ENCODE measurements around the gene POU3F3. TPM values are rescaled to one million over a fixed set of nuclear protein-coding genes. Genes with fewer than 3 reads are reported as not detected.

The POU3F3 gene
- not detected for total RNA-seq

DNA sequence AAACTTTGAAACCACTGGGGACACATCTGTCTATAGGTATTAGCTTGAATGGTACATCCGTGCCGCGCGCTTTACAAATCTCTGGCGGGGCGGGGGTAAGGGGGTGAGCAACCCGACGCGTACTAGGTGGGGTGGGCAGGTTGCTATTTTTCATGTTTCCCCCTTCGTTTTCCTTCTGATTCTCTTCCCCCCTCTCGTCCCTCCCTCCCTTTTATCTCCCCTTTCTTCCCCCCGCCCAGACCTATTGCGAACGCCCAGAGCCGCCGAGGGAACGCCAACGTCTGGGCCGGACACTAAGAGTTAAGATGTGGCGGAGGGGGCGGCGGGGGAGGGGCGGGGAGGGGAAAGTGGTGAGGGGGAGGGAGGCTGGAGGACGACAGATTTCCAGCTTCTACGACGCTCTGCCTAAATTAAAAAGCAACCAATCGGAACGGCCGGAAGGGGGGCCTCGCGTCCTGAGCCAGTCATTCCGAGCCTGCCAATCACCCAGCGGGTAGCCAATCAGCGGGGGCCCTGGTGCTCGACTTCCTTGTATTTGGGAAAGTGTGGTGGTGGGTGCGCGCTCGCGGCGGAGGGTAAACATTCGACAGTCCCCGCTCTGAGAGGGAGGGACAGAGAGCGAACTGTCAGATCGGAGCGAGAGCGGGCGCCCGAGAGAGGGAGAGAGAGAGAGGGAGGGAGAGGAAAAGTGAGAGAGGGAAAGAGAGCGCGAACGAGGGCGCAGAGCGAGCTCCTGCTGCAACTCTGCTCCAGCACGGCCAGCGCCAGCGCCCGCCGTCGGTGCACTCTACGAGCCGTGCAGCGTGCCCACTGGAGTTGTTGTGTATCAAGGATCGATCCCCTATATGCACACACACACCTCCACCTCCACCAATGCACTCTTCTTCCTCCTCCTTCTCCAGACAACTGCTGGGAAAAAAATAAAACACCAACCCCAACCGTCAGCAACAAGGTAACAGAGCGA, at the start of gene POU3F3:
TSS of gene POU3F3 (plus strand) at position 582 of the 964 bp plus-strand sequence. CDS start 1,396 bp downstream, outside the sequence.
- no peak for DNase-seq (ENCODE audit: low spot score)

DNA sequence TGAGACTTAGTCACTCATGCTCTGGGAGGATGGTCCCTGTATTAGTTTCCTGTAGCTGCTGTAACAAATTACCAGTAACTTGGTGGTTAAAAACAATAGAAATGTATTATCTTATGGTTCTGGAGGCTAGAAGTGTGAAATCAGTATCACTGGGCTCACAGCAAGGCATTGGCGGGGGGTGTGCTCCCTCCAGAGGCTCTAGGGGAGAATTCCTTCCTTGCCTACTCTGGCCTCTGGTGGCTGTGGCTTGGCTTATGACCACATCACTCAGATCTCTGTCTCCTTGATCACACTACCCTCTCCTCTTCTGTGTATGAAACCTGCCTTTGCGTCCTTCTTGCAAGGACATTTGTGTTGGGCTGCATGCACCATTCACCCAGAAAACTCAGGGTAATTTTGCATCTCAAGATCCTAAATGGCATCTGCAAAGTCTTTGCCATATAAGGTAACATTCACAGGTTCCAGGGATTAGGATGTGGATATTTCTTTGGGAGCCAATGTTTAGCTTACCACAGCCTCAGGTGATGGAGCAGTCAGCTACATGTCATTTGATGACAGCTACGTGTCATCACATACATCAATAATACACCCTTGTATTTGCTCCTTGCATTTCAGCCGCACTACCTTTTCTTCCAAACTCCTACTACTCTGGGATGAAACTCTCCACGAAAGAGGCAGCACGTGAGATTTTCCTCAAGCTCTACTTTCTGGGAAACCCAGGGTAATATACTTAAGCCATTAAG, 49.6 kb upstream of the POU3F3 start:
- no peak for DNase-seq (ENCODE audit: low spot score)

DNA sequence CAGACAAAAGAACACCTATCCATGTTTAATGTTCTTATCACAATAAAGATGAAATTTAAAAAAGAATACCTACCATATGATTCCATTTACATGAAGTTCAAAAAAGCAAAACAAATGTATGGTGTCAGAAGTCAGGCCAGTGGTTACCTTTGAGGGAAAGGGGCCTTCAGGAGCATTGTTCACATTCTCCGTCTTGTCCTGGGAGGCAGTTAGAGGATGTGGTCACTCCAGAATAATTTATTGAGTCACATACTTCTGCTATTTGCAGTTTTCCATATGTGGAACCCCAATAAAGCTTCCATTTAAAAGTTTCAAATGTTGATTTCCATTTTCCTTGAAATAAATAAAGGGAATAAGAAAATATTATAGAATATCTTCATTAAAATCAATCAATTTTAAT, 41.6 kb upstream of the POU3F3 start:
- no peak for DNase-seq (ENCODE audit: low spot score)

DNA sequence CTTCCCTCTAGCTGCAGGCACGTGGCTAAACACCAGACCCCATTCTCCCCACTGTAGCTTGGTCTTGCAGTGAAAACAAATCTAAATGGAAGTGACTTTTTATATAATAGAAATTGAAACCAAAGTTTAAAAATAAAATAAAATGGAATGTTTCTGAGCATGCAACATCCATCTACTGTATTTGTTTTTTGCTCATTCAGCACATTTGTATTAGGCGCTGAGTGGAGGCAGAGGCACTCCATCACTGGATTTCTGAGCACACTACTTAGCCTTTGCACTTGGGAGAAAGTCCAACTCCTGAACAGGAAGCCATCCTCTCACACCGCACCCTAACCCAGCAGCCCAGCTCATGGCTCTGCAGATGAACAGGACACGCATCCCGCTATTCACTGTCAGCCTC, 37.8 kb upstream of the POU3F3 start:
- DNase-seq (ENCODE audit: low spot score) = no peak

DNA sequence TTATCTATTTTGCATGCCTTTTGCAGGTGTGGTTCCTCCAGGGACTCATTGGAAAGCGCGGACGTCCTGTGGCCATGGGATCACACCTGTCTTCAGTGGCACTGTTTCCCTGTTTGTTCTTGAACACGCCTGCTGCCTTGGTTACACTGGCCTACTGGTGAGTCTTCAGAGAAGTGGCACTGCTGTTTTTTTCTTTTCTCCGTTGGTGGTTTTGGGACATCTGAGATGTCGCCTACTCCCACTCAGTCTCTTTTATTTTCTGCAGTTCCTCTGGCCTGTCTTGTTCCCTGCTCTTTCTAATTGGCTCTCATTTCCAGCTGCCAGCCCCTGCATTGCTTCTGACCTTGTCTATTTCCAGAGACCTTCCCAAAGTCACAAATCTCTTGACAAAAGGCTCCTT, 35.7 kb upstream of the POU3F3 start:
- no peak for DNase-seq (ENCODE audit: low spot score)

DNA sequence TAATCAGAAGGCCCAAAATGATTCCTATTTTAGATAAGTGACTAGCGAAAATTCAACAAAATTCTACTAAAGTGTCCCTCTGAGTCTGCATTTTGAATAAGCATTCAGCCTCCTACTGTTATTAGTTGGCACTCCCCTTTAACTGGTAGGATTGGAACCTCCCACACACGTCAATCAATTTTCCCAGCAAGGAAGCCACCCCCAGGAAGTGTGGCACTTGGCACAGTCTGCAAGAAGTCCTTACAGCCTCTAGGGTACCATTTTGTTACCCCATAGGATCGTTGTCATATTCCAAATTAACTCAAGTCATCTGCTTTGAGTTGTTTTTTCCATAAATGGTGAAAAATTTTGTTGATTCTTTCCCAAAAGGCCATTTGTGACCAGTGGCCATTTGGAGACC, 33.8 kb upstream of the POU3F3 start:
- no peak for DNase-seq (ENCODE audit: low spot score)

DNA sequence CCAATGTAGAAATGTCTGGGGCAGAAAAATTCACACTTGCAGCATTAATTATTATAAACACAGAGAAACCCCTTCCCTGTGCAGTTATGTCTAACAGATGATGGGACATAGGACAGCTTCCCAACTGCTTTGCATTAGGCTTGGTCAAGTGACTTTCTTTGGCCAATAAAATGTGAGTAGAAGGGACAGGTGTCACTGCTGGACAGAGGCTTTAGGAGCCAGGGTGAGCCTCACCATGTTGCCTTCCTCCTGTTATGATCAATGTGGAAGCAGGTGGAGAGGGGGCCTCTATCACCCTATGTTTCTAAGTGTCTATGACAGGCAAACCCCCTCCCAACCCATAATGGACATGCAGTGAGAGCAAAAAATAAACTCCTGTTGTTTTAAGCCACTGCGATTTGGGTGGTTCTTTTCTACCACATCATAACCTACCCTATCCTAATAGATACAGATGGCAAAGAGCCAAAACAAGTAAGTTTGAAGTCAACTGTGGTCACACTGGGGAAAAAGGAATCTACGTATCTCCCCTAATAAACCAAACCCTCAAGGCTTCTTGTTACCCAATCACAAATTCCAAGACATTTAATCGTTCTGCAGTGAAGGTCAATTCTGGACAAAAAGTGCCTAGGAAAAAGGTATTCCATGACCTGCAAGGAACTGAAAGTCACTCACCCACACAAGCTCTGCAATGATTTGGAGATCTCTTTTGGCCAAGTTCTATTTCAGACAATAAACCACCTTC, 28.6 kb upstream of the POU3F3 start:
- no peak for DNase-seq (ENCODE audit: low spot score)

DNA sequence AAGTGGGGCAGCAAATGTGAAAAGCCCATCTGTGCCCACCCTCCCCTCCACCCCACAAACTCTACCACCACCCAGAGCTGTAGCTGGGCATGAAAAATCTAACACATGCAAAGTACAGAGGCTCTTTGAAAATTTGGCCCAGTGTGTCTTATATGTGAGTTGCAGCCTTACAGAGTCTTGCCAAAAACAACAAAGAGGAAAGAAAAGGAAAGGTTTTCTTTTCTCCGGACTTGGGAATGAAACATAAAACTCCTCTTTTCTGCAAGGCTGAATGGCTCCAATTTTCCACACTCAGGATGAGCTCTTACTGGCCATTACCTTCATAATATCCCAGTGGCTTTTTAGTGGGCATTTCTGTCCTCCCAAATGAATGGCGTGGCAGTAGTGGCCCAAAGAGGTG, 27.9 kb upstream of the POU3F3 start:
- no peak for DNase-seq (ENCODE audit: low spot score)

DNA sequence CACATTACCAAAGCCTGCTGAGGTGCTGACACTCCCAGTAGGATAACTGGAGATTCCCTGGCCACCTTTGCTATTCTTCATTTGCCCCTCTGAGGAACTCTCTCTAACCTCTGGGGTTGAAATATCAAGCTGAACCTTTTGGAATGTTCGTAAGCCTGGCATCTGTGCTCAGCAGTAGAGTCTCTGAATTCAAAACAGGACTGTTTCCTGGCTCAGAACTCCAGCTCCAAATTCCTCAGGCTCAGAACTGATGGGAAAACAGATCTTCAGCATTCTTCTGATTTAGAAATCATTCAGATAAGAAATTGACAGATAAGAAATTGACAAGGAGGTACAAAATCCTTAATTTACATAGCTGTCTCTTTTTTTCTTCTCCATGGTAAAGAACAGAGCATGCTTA, 22.2 kb upstream of the POU3F3 start:
- DNase-seq (ENCODE audit: low spot score) = no peak

DNA sequence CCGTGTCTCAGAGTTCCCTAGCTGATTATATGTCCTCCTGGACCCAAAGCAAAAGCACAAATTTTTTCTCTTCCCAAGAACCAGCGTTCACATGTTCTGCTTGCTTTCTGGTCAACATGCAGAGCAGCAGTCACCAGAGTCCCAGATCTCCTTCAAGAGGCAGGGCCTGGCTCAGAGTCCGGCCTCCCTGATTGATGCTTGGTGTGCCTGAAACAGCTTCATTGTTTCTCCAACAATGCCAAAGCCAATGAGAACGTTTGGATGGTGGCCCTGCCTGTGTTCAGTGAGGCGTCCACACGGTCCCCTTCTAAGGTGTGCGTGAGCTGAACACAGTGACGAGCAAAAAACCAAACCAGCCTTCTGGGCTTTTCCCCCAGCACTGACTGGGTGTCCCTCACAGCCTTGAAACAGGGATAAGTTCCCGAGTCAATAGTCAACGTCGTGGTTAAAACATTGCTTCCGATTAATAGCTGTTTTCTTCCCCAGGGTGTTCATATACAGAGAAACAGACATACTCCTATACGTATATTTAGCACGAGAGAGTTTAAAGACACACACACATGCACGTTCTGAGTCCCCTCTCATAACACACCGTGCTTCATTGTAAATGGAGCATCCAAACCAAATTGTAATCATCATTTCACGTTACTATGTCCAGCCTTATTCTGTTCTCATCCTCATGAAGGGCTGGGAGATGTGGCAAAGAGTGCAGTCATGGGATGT, 19.3 kb upstream of the POU3F3 start:
- no peak for DNase-seq (ENCODE audit: low spot score)

DNA sequence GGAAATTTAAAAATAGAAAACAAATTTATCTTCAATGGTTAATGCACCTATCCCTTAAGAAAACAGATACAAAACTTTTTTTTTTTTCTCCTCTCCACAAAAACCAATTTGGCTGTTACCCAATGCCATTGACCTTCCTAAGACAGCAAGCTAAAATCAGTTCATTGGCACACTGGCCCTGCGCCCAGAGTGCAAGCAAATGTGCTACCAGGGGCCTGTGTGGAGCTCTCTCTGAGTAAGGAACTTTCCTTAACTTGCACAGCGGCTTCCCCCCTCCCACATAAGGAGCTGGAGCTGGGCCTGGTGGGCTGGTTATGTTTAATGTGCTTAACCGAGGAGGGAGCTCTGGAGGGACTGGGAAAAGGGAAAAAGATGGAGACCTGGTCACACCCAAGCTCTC, 17.6 kb upstream of the POU3F3 start:
- no peak for DNase-seq (ENCODE audit: low spot score)

DNA sequence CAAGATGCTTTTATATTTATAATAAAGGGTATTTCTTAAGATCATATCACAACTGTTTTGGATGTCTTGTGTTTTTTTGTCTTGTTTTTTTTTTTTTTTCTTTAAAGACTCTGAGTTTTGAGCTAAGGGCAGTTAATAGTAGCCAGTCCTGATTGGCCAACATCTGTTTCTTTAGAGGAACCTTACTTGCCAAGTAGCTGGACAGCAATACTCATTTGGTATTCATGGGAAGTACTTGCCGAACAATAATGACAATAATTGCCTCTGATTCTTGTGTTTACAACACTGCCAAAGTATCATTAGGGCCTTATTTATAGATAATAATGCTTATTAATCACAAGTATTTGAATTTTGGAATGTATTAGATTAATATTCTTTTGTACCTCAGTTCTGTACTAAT, 17.1 kb upstream of the POU3F3 start:
- no peak for DNase-seq (ENCODE audit: low spot score)

DNA sequence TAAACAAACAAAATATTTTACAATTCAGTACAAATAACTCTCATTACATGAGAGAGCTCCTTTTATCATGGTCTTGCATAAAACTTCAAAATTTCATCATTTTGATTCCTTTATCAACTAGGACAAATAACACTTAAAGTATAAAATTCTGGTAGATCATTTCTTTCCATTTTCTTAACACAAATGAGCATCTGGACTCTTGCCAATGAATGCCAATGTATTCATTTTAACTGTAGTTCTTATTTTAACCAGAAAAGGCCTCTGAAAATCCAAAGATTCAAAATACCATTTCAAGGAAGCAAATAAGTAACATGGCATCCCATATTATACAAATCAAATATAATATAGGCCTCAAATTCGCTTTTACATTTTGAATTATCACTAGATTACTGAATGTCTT, 13.8 kb upstream of the POU3F3 start:
- DNase-seq (ENCODE audit: low spot score) = no peak

DNA sequence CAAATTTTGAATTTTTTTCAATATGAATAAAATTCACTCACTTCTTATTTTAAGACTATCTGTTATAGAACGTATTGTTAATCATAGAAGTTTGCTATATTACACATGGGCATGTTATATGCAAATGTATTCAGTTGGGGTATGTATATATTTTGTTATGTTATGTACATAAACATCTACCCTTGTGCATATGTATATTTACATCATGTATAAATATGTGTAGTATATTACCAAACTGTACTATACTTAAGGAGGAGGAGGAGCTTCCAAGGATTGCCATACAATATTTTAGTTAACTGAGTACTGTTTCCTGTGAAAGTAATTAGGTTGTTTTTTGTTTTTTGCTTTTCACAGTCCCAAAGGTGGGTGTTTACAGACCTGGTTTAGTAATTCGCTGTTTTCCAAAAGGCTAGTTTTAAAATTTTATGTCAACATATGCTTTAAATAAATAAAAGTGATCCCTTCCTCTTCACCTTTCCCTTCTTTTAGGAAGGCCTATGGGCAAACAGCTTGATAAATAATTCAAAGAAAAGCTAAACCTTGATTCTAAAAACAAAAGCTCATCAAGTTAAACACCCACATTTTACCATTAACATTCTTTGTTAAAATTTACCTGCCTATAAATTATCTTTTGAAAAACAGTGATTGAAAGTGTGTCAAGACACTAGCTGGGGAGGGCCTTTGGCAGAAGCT, 12.9 kb upstream of the POU3F3 start:
- no peak for DNase-seq (ENCODE audit: low spot score)

DNA sequence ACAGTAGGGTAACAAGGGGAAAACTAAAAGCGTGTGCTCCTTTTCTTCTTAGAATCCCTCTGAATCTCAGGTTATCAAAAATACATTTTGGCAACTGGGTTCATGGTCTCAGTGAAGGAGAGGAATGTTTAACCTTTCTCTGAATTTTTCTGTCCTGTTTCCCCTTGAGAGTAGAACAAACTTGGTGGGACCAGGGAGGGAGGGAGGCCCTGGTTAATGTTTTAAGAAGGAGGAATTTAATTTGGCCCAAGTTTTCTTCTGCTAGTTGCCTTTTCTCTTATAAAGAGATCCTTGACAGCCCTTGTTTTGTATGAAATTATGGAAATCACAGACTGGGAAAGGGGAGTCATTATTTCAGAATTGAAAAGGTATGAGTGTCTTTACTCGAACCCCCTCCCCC, 12.2 kb upstream of the POU3F3 start:
- DNase-seq (ENCODE audit: low spot score) = no peak

DNA sequence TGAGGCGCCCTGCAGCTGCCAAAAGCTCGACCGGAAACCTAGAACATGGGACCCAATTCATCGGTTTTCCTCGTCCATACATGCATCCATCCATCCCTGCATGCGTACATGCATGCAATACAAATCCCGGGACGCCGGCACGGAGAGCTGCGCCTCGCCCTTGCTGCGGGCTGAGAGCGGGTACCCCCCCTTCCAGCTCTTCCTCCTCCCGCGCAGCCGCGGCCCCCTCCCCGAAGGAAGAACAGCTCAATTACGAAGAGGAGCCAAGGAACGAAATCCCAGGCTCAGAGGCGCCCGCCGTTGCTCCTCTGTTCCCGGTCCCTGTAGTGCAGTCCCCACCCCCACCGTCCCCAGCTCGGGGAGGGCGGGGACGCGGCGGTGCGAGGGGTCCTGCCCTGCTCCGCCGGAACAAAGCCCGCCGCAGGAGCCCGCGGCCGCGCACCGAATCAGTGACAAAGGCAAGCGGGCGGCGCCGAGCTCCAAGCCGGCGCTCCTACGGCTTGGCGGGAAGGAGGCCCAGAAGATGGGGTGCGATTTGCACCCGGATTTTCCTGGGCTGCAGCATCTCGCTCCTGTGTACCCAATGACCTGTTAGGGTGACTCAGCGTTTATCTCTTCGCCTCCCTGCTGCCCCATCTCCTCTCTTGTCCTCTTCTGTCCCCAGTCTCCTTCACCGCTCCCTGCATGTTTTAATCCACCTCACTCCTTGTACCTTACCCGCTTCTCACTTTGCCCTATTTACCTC, 8.9 kb upstream of the POU3F3 start:
- no peak for DNase-seq (ENCODE audit: low spot score)

DNA sequence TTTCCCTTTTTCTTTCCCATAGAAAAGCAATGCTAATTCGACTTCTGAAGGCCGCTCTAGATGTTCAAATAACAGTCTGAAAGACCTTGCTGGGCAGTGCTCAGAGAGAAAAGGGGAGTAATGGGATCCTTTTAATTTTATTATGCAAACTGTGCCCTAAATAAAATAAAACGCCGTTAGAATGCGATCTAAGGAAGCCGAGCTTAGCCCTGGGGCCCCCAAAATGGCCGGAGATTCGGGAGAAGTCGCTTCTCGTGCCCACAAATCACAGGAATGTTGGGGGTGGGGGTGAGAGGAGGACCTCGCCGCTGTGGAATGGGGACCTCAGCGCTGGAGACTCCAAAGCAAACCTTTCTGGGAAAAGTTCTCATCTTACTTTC, 8.4 kb upstream of the POU3F3 start:
- DNase-seq (ENCODE audit: low spot score) = no peak

DNA sequence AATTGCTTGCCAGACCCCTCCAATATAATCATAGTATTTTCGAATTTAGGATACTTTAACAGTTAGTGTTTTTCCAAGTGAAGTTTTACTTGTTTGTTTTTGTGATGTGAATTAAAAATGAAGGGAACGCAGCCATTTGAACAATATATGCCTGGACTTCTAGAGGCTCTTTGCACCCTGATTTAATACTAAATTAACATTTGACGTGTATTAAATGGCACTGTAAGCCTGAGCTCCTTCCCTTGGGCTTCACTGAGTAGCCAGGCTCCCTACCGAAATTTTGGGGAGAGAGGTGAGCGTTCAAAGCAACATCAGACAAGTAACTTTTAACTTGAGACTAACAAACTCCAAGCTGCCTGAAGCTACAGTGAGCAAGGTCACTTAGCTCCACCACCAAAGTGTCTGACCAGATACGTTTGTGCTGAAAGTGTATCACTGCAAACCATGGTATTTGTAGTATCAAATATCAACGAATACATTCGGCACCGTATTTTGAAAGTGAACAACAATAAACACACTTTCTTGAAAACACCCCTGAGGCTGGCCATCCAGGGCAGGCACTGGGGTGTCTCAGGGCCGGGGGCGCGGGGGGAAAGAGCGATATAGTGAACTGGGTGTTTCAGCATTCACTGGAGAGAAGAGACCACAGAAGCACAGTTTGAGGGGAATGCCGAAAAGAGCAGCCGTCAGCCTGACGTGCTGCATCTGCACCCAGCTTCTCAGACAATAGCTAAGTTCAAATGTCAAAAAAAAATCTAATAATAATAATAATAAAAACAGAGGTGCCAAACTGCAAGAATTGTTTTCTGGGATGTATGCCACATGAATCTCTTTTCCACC, 7.7 kb upstream of the POU3F3 start:
- DNase-seq (ENCODE audit: low spot score) = no peak

DNA sequence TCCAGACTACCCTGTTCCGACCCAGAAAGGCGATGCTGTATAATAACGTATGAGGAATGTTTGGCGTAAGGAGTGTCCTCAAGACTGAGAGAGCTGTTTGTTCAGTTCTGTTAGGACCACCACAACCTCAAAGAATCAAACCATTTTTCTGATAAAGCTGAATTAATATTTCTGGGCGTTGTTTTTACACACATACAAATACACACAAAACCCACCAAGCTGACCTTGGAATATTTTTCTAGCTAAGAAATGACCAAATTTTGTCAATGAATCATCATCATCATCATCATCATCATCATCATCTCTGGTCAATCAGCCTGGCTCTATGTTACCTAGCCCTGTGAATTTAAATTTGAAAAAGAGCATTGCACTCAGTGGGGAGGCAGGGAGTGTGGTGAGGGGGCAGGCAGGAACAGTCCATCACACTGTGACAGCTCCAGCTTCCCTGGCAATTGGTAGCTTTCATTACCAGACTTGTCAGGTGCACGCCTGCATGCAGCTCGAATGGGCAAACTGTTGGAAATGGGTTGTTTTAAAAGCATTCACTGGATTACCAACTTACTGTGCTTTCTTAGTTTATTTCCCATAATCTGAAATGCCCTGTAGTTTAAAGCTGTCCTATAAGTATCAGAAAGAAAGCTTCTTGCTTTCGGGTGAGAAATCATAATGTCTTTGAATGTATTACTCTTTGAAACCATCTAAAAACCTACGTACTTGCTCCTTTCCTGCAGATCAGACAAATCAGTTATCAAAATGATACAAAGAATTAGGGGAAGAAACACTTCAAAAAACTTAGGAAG, 6.9 kb upstream of the POU3F3 start:
- no peak for DNase-seq (ENCODE audit: low spot score)

Data from mucosa of gallbladder (tissue), 1 donor.